Activated CD4-positive, alpha-beta T cell treated with anti-CD3 and anti-CD28 coated beads, Interleukin-2, amount 50 U/mL, for 1 hour (primary cell): Measurements from ENCODE around the gene ODAD2.
A peak's percentile ranks its signal among the peaks of the same experiment; 100 is the strongest.
"Not testable (repeated sequence)": the region's sequence is repeated elsewhere in the genome, so short reads cannot be mapped to it uniquely, and the experiment has no call there.

Experiments
- DNase-seq: peaks from one replicate; pipeline ENCODE4 v3.0.0-alpha.2; 2020

Gene ODAD2

DNA sequence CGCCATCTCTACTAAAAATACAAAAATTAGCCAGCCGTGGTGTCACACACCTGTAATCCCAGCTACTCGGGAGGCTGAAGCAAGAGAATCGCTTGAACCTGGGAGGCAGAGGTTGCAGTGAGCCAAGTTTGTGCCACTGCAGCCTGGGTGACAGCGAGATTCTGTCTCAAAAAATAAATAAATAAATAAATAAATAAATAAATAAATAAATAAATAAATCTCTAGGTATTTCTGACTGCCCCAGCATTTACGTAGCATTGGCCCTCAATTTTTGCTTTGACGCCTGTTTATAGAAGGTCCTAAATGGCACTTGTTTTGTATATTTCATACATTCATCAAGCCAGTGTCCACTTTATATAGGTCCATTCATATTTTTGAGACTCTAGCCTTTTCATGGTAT is 28.9 kb downstream of the ODAD2 start:
- not testable (repeated sequence) for DNase-seq

DNA sequence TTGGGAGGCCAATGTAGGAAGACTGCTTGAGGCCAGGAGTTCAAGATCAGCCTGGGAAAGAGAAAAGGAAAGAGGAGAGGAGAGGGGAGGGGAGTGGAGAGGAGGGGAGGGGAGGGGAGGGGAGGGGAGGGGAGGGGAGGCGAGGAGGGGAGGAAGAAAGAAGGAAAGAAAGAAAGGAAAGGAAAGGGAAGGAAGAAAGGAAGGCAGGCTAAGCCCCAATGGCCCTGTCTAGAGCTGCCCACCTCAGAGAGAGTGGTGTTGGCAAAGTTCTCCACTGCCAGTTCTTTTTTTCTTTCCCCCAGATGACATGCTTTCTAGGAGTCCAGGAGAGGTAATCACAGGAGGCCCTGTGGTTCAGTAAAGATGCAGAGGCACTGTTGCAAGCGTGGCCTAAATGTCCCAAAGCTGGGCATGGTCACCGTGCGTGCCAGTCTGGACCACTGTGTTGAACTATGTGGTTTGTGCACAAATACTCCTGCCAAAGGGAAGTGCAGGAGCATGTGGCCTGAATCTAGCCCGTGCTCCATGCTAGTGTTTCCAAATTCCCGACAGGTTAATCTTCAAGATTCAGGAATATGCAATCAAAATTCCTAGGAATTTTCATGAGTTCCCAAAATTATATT is 39.7 kb downstream of the ODAD2 start:
- no peak for DNase-seq

GRCh38 chr10:27958383-27958782 is 40.5 kb downstream of the ODAD2 start:
- not testable (repeated sequence) for DNase-seq

DNA sequence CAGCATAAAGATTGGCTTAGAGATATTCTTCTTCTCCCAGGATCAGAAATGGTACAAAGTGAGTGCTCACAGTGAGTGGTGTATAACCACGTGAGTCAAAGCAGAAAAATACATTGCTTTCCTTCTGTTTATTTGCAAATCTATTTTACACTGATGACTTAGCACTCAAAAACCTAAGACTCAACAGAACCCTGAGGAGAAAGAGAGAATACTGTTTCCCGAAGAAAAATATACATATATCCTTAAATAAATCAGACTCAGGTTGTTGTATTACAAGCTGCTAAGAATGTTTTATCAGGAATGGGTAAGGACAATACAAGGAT is 48.7 kb downstream of the ODAD2 start:
- no peak for DNase-seq

DNA sequence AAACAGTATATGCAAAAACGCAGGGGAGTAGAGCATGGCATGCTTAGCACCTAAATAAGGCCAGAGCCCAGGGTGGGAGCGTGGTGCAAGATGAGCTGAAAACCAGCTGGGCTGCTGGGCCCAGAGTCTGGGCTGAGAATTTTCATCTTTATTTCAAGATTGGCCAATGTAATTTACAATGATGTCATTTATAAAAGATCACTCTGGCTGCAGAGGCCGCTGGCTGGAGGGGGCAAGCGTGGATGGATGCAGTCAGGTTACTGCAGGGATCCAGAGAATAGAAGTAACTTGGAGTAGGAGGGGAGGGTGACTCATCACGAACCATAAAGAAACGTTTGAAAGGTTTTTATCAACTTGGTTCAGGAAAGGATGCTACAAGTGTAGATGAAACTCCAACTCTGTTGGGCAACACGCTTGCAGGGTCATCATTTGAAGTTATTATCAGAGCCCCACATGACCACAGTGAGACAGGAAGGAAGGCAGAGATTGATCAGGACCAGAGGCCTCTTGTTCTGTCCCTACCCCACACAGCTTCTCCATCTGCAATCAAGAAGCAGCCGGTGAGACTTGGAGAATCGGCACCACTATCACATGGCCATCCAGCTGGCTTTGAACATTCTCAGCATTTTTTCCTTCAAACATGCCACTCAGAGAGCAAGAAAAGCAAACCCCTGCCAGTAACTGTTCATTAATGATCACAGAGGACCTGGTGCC is 49.2 kb downstream of the ODAD2 start:
- no peak for DNase-seq

GRCh38 chr10:27948186-27948585 is 50.7 kb downstream of the ODAD2 start:
- no peak for DNase-seq

- no peak for DNase-seq
Measured at GRCh38 chr10:27947540-27947939, 51.3 kb downstream of the ODAD2 start.

- no peak for DNase-seq
Measured at GRCh38 chr10:27944005-27944404, 54.9 kb downstream of the ODAD2 start.

- no peak for DNase-seq
Measured at GRCh38 chr10:27914888-27915287, 84.0 kb downstream of the ODAD2 start.

DNA sequence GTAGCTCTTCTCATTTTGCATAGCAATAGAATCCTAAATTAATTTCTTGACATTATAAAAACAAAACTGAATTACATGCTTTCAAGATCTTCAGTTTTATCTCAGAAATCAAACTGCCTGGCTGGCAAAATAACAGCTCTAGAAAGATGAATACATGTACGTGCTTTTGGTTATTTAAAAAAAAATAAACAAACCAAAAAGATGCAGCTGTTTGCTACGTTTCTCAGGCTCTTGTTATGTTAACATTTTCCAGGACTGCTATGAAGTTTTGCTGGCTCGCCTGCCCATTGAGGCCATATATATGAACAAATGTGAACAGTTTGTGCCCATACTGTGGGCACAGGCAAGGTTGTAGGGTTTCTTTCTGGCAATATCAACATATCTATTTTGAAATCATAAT is 86.6 kb downstream of the ODAD2 start:
- DNase-seq = no peak

DNA sequence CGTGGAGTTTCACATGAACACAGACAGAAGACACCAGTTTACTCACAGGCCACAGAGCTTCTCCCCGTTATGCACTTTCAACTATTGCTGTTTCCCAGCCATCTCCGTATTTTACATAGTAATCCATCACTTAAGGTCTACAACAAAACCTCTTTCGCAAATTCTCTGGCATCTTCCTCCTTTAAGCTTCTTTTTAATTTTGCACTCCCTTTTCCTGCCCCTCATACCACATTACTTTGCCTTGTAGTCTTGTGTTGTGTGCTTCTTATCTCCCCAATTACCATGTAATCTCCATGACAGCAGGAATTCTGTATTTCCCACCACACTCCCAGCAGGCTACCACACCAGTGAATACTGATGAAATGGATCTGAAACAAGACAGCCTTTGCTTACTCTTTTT is 87.3 kb downstream of the ODAD2 start:
- DNase-seq = no peak

DNA sequence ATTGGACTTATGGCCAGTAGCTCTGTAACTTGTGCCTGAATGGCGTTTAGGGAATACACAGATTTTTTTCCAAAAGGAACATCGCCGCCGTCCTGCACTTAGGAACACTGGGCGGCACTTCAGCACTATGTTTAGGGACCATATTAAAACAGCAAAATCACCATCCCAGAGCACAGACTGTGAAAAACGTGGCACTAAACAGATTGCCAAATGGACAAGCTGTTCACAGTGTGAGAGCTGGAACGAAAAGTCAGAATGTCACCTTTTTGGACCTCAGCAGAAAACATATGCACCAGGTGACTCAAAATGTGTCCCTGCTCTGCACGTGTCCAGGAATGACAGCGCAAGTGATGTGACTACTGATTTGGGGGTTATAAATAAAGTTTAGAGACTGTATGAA is 87.9 kb downstream of the ODAD2 start:
- DNase-seq = no peak

GRCh38 chr10:27908231-27908630 is 90.6 kb downstream of the ODAD2 start:
- no peak for DNase-seq

- peak; percentile 6 for DNase-seq
Measured at GRCh38 chr10:27899485-27899884, 99.4 kb downstream of the ODAD2 start.

- DNase-seq = no peak
Measured at GRCh38 chr10:27899058-27899457, 99.8 kb downstream of the ODAD2 start.

- no peak for DNase-seq
Measured at GRCh38 chr10:27893358-27893954, 105.4 kb downstream of the ODAD2 start.

DNA sequence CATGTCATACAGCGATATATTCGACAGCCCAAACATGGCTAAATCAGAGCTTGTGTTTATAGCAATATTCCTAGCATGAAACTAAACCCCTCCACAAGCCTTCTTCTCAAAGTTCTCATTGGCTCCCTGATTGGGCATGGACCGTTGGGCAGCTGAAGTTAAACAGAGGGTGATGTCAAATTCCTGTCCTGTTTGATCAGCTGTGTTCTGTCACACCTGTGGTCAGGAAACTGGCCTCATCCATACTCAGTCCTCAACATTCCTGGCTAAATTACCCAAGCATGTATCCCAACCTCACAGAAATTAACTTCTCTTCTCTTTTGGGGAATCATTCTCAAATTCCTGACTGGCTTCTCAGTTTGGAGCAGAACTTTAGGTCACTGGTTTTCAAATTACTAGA is 107.9 kb downstream of the ODAD2 start:
- no peak for DNase-seq

DNA sequence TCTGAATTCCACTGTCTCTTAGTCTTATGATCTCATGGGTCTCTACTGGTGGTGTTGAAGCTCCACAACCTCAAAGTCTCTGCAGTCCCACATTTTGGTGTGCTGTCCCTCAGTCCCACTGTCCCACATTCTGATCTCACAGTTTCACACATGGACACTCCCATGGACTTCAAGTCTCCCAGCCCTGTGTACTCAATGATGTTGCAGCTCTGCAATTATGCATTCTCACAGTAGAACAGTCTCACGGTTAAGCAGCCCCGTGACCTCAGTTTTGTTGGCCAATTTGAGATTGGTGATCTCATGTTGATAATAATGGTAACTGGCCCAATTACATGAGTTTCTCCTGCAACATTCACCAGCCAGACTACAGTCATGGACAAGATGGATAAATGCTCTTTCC is 109.4 kb downstream of the ODAD2 start:
- no peak for DNase-seq

GRCh38 chr10:27884185-27884641 is 114.7 kb downstream of the ODAD2 start:
- no peak for DNase-seq

GRCh38 chr10:27878281-27878680 is 120.6 kb downstream of the ODAD2 start:
- DNase-seq = no peak

DNA sequence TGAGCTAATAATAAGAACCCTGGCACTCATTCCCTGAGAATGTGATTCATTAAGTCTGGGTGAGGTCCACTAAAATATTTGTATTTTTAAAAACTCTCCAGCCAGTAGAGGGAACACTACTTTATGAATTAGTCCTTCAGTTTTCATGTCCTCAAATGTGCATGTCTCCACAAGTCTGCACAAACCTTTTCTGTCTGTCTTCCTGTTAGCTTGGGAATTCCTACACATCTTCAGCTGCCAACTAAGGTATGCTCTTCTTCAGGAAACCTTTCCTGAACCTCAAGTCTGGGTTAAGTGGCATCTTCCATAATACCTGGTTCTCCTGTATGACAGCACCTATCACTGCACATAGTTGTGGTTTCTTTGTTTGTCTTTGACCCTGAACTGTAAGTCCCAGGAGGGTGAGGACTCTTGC is 133.7 kb downstream of the ODAD2 start:
- DNase-seq = no peak

DNA sequence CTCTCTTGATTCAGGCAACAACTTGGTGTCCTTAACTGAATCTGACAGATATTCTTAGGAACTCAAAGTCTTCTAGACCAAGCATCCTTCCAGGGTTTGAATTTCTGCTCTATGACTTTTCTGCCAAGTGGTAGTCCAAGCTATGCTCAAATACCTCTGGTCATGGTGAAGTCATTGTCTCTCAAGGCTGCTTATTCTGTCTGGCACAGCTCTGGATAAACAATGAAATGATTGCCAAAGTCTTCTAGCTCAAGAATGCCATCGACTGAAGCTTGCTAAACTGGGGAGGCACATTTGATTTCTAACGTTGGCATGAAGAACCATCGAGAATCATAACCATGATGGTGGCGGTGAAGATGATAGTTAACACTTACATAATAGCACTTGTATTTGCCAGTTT is 137.1 kb downstream of the ODAD2 start:
- no peak for DNase-seq

DNA sequence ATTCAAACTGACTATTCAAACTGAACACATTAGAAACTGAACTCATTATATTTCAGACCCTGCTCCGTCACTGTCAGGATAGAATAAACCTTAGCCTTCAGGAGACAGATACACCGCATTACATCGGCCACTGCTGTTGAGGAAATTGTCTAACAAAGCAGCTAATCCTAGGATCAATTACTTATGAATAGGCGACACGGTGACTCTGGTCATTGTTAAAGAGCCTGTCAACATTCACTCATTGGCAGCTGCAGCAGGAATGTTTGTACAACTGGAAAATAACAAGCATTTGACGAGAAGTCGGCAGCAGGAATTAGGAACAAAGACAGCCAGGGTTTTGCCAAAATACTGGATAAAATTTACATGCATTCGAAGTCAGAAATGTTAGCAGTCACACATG is 141.3 kb downstream of the ODAD2 start:
- DNase-seq = no peak

DNA sequence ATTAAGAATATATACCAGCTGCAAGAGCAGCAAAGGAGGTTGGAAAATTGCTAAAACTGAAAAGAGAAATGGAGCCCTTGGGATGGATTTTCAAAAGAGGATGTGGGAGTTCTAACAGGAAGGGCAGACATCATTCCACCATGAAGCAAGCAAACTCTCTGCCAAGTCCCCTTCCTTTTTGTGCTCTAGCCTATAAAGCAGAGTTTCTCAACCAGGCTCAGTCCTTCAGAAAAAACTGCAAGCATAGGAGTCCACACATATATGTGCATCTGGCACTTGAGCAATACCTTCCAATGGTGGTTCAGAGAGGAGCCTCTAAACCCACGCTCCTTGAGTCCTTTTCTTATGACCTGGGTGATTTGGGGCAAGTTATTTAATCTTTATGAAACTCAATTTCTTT is 154.7 kb downstream of the ODAD2 start:
- no peak for DNase-seq

DNA sequence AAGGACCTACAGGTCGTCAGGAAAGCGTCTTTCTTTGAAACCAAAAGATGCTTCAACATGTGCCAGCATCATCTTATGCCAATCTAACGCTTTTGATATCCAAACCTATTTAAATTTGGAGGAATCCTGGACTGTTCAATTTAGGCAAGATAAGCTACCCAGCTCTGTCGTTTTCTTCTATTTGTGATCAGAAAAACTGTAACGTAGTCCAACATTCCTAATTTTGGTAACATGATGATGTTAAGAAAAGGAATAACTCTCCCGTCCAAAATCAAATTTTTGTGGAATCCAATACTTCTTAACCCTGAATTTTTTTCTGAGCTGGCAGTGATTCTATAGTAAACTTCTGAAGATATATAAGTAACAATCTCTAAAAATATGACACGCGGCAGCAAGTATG is 160.0 kb downstream of the ODAD2 start:
- no peak for DNase-seq
